ENCODE measurements around the gene TTC28. TPM values are rescaled to one million over a fixed set of nuclear protein-coding genes. Genes with fewer than 3 reads are reported as not detected.

TTC28 gene
- total RNA-seq, 4 donors from 2014 or later = 35.6 to 42.6 (median 36.9) TPM

GRCh38 chr22:28132466-28132865, 547.2 kb downstream of the TTC28 start:
- H3K4me1 ChIP-seq = no peaks in the 10 kb centered on the region
- H3K9me3 ChIP-seq = peaks cover 0 to 6% (median 0%) of the 10 kb centered on the region in 4 donors
- H3K4me3 ChIP-seq = no peak overlapping the region
- H3K27me3 ChIP-seq = no peaks in the 10 kb centered on the region
- intact Hi-C loops (cut with DNase I) = no loop called here
- no peaks in the 10 kb centered on the region for H3K36me3 ChIP-seq
- TF ChIP-seq EP300 (IDR thresholded peaks at IDR 0.05) (no peak), POLR2AphosphoS5 (IDR thresholded peaks at IDR 0.05) (no peak), CTCF (IDR thresholded peaks at IDR 0.05) (no peak), POLR2A (IDR thresholded peaks at IDR 0.05; ENCODE audit: low read depth) (no peak)
- 93% methylated on average over 2 of the region's 2 CpGs for WGBS
- no peak overlapping the region for H3K27ac ChIP-seq (replicated peaks in 1 of 4)
- peak; percentile 2 for DNase-seq (ENCODE audit: extremely low spot score)

GRCh38 chr22:28129319-28129962, 550.2 kb downstream of the TTC28 start:
- H3K4me1 ChIP-seq = no peaks in the 10 kb centered on the region
- no peaks in the 10 kb centered on the region for H3K27me3 ChIP-seq
- intact Hi-C loops (cut with DNase I) = no loop called here
- TF ChIP-seq EP300 (IDR thresholded peaks at IDR 0.05) = no peak
- no peak for TF ChIP-seq POLR2A (IDR thresholded peaks at IDR 0.05; ENCODE audit: low read depth)
- TF ChIP-seq CTCF (IDR thresholded peaks at IDR 0.05) = no peak
- no peak for TF ChIP-seq POLR2AphosphoS5 (IDR thresholded peaks at IDR 0.05)
- peak; percentile 39 for DNase-seq (ENCODE audit: extremely low spot score)
- no peak overlapping the region for H3K27ac ChIP-seq (replicated peaks in 1 of 4)
- no peak overlapping the region for H3K4me3 ChIP-seq
- H3K36me3 ChIP-seq = no peaks in the 10 kb centered on the region
- 94% methylated on average over 7 of the region's 7 CpGs for whole genome bisulfite sequencing
- no peaks in the 10 kb centered on the region for H3K9me3 ChIP-seq

- intact Hi-C loops (cut with DNase I) = no loop called here
Observed at GRCh38 chr22:28128827-28129226, 550.8 kb downstream of the TTC28 start.

GRCh38 chr22:28125799-28126198, 553.8 kb downstream of the TTC28 start:
- H3K4me3 ChIP-seq = no peak overlapping the region
- no peak for TF ChIP-seq POLR2AphosphoS5 (IDR thresholded peaks at IDR 0.05)
- H3K27ac ChIP-seq (replicated peaks in 1 of 4) = no peak overlapping the region
- 93% methylated on average over 2 of the region's 2 CpGs for WGBS
- H3K36me3 ChIP-seq = no peaks in the 10 kb centered on the region
- intact Hi-C loops (cut with DNase I) = no loop called here
- H3K9me3 ChIP-seq = no peaks in the 10 kb centered on the region
- peaks cover 0 to 5% (median 2%) of the 10 kb centered on the region in 4 donors for H3K4me1 ChIP-seq
- no peaks in the 10 kb centered on the region for H3K27me3 ChIP-seq
- DNase-seq (ENCODE audit: extremely low spot score) = no peak

More at GRCh38 chr22:28128827-28129226, 550.8 kb downstream of the TTC28 start:
- no peaks in the 10 kb centered on the region for H3K4me1 ChIP-seq
- WGBS = 90% methylated on average over 4 of the region's 4 CpGs
- TF ChIP-seq POLR2A (IDR thresholded peaks at IDR 0.05; ENCODE audit: low read depth) (no peak), POLR2AphosphoS5 (IDR thresholded peaks at IDR 0.05) (no peak), EP300 (IDR thresholded peaks at IDR 0.05) (no peak), CTCF (IDR thresholded peaks at IDR 0.05) (no peak)
- DNase-seq (ENCODE audit: extremely low spot score) = no peak
- no peaks in the 10 kb centered on the region for H3K36me3 ChIP-seq
- no peaks in the 10 kb centered on the region for H3K9me3 ChIP-seq
- no peak overlapping the region for H3K4me3 ChIP-seq
- H3K27me3 ChIP-seq = no peaks in the 10 kb centered on the region
- no peak overlapping the region for H3K27ac ChIP-seq (replicated peaks in 1 of 4)

GRCh38 chr22:28123989-28124766, 555.5 kb downstream of the TTC28 start:
- Histone ChIP-seq H3K27me3 (no peaks in the 10 kb centered on the region), H3K4me3 (no peak overlapping the region), H3K4me1 (peaks cover 0 to 10% (median 6%) of the 10 kb centered on the region in 4 donors), H3K27ac (replicated peaks in 1 of 4) (no peak overlapping the region), H3K9me3 (no peaks in the 10 kb centered on the region), H3K36me3 (no peaks in the 10 kb centered on the region)
- no peak for DNase-seq (ENCODE audit: extremely low spot score)
- intact Hi-C loops (cut with DNase I) = no loop called here
- 89% methylated on average over 1 of the region's 1 CpG for WGBS
- TF ChIP-seq POLR2A (IDR thresholded peaks at IDR 0.05; ENCODE audit: low read depth) = no peak
- no peak for TF ChIP-seq POLR2AphosphoS5 (IDR thresholded peaks at IDR 0.05)

All from esophagus muscularis mucosa (tissue), 4 donors.